Liver (tissue), 9 donors: ENCODE results near the gene ZSWIM6. TPM values are rescaled to one million over a fixed set of nuclear protein-coding genes. Genes with fewer than 3 reads are reported as not detected.

Experiments
- DNase-seq: peaks from one replicate; pipeline ENCODE4 v3.0.0-alpha.2; 2017; ENCODE audit warnings: low spot score
- H3K27ac ChIP-seq, 2 donors: one replicate each; pipeline ENCODE4 v1.7.0; 2013; ENCODE audit warnings: inconsistent platforms in 2 of 2, low read length in 2 of 2, control low read depth in 1 of 2, low read depth in 1 of 2, mild to moderate bottlenecking in 1 of 2
- H3K27me3 ChIP-seq, 4 donors: one replicate each; pipeline versions ENCODE4 v1.6.1 to v1.7.0; 2013; ENCODE audit warnings: low read length in 3 of 4, inconsistent platforms in 1 of 4, mild to moderate bottlenecking in 1 of 4, moderate library complexity in 1 of 4; ENCODE audit not compliant: control insufficient read depth in 4 of 4, insufficient read depth in 4 of 4
- H3K36me3 ChIP-seq, 4 donors: one replicate each; pipeline versions ENCODE4 v1.6.1 to v1.7.0; 2013; ENCODE audit warnings: low read length in 3 of 4, mild to moderate bottlenecking in 3 of 4, low read depth in 1 of 4, moderate library complexity in 1 of 4; ENCODE audit not compliant: control insufficient read depth in 4 of 4, insufficient read depth in 3 of 4
- H3K4me1 ChIP-seq, 4 donors: one replicate each; pipeline versions ENCODE4 v1.6.1 to v1.7.0; 2013; ENCODE audit warnings: low read length in 3 of 4, mild to moderate bottlenecking in 3 of 4, moderate library complexity in 1 of 4; ENCODE audit not compliant: control insufficient read depth in 4 of 4, insufficient read depth in 4 of 4
- H3K4me3 ChIP-seq, 3 donors: one replicate each; pipeline versions ENCODE4 v1.6.1 to v1.7.0; 2013; ENCODE audit warnings: low read length in 3 of 3, control low read depth in 1 of 3, low read depth in 1 of 3, mild to moderate bottlenecking in 1 of 3
- H3K9ac ChIP-seq, 2 donors: one replicate each; pipeline ENCODE4 v1.7.0; 2013; ENCODE audit warnings: low read length in 2 of 2, mild to moderate bottlenecking in 2 of 2, moderate library complexity in 2 of 2, control low read depth in 1 of 2, low read depth in 1 of 2
- H3K9me3 ChIP-seq, 4 donors: one replicate each; pipeline versions ENCODE4 v1.6.1 to v1.7.0; 2013; ENCODE audit warnings: low read length in 3 of 4; ENCODE audit not compliant: control insufficient read depth in 4 of 4
- EGR1 ChIP-seq, 2 donors: IDR thresholded peaks; 2 replicates each; pipeline ENCODE4 v1.6.1; 2016 to 2018; ENCODE audit warnings: antibody characterized with exemption in 2 of 2, low read depth in 2 of 2
- FOXA1 ChIP-seq: IDR thresholded peaks from 2 replicates; pipeline ENCODE4 v1.6.1; 2016; ENCODE audit warnings: antibody characterized with exemption
- FOXA2 ChIP-seq: IDR thresholded peaks from 2 replicates; pipeline ENCODE4 v1.6.1; 2016; ENCODE audit warnings: antibody characterized with exemption
- GABPA ChIP-seq, 2 donors: IDR thresholded peaks in 1 of 2; conservative IDR thresholded peaks in 1 of 2; 2 replicates each; pipeline ENCODE4 v1.6.1; 2016; ENCODE audit warnings: antibody characterized with exemption in 2 of 2, mild to moderate bottlenecking in 1 of 2, moderate library complexity in 1 of 2
- HNF4A ChIP-seq, 2 donors: conservative IDR thresholded peaks; 2 replicates each; pipeline ENCODE4 v1.6.1; 2016; ENCODE audit warnings: antibody characterized with exemption in 2 of 2, mild to moderate bottlenecking in 2 of 2
- HNF4G ChIP-seq: IDR thresholded peaks from 2 replicates; pipeline ENCODE4 v1.6.1; 2016; ENCODE audit warnings: antibody characterized with exemption
- JUND ChIP-seq, 2 donors: IDR thresholded peaks; 2 replicates each; pipeline ENCODE4 v1.6.1; 2016; ENCODE audit warnings: antibody characterized with exemption in 2 of 2
- NR2F2 ChIP-seq: IDR thresholded peaks from 2 replicates; pipeline ENCODE4 v1.6.1; 2016; ENCODE audit warnings: antibody characterized with exemption
- RAD21 ChIP-seq, 2 donors: IDR thresholded peaks; 2 replicates each; pipeline ENCODE4 v1.6.1; 2016; ENCODE audit warnings: antibody characterized with exemption in 2 of 2, mild to moderate bottlenecking in 2 of 2
- RXRA ChIP-seq, 2 donors: IDR thresholded peaks; 2 replicates each; pipeline ENCODE4 v1.6.1; 2017 to 2018; ENCODE audit warnings: antibody characterized with exemption in 2 of 2, mild to moderate bottlenecking in 1 of 2
- SP1 ChIP-seq: IDR thresholded peaks from 2 replicates; pipeline ENCODE4 v1.6.1; 2018; ENCODE audit warnings: antibody characterized with exemption, mild to moderate bottlenecking
- TAF1 ChIP-seq: conservative IDR thresholded peaks from 2 replicates; pipeline ENCODE4 v1.6.1; 2016; ENCODE audit warnings: antibody characterized with exemption, mild to moderate bottlenecking
- YY1 ChIP-seq: IDR thresholded peaks from 2 replicates; pipeline ENCODE4 v1.6.1; 2016; ENCODE audit warnings: antibody characterized with exemption, mild to moderate bottlenecking
- WGBS: extraction: QIAGEN DNeasy Blood & Tissue Kit; methylation state at CpG from one replicate; pipeline ENCODE4 v1.1.7; 2013; 5-methylcytosine and 5-hydroxymethylcytosine counted together
- polyA plus RNA-seq, 2 donors: library from polyadenylated mRNA; stranded (reverse) in 1 of 2; unstranded in 1 of 2; fragments of 200-250 nt in 1 of 2; fragments of >200 nt in 1 of 2; fragmentation: Nextera tagmentation in 1 of 2; extraction: Ambion mirVana in 1 of 2; gene quantifications; one replicate each; pipeline versions ENCODE4 v1.2.1 to v1.2.3, GENCODE V29; 2013 to 2015
- total RNA-seq, 2 donors: library from RNA; depleted of rRNA; stranded (reverse); fragments of >200 nt; gene quantifications; one replicate each; pipeline ENCODE4 v1.2.3, GENCODE V29; 2014
- TF ChIP-seq, protein P1 (sequence below): IDR thresholded peaks from 2 replicates; pipeline ENCODE4 v1.6.1; 2016; ENCODE audit warnings: antibody characterized with exemption
- TF ChIP-seq, protein P2 (sequence below): IDR thresholded peaks from 2 replicates; pipeline ENCODE4 v1.6.1; 2016; ENCODE audit warnings: antibody characterized with exemption, mild to moderate bottlenecking
- TF ChIP-seq, protein P3 (sequence below): IDR thresholded peaks from 2 replicates; pipeline ENCODE4 v1.6.1; 2016; ENCODE audit warnings: antibody characterized with exemption
- TF ChIP-seq, protein P4 (sequence below): fragments of 150-350 bp; IDR thresholded peaks from 2 replicates; pipeline ENCODE4 v1.5.1; 2017; ENCODE audit warnings: improper control_type of control experiment, low read depth, low read length; ENCODE audit not compliant: missing input control
- TF ChIP-seq, protein P5 (sequence below): IDR thresholded peaks from 2 replicates; pipeline ENCODE4 v1.6.1; 2016; ENCODE audit warnings: antibody characterized with exemption
- donor health status: healthy.
- donor health status: healthy.
- donor health status: healthy.
- donor health status: healthy.
- donor health status: healthy.

ZSWIM6 gene
- total and polyA plus RNA-seq, 4 donors = 1.3 to 5.2 (median 3.3) TPM

DNA sequence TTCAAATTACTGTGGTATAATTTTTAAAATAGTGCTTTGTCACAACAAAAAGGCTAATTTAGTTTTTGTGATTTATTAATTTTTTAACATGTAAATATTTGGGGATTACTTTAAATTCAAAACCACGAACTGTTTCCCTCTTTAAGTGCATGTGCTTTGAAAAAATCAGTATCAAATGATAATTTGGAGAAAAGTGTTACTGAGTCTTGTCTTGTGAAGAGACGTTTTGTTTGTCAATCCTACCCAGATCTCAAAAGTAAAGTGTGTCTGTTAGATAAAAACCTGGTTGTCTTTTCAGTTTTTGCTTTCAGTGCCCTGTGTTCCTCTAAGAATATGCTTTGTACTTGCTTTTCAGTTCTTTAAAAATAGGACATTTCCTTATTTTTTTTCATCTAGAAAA is 7.7 kb downstream of the ZSWIM6 start:
- H3K27me3 ChIP-seq = no peaks in the 10 kb centered on the region
- H3K9me3 ChIP-seq = no peaks in the 10 kb centered on the region
- H3K4me3 ChIP-seq = no peak overlapping the region
- peaks cover 0 to 2% (median 0%) of the 10 kb centered on the region in 4 donors for H3K36me3 ChIP-seq
- WGBS = 67% methylated on average over 2 of the region's 2 CpGs
- H3K9ac ChIP-seq = no peak overlapping the region
- no peak for DNase-seq
- TF ChIP-seq GABPA (IDR thresholded peaks at IDR 0.05 in 1 of 2, conservative IDR thresholded peaks at IDR 0.05 in 1 of 2) (no peak), JUND (IDR thresholded peaks at IDR 0.05) (no peak), FOXA1 (no peak), NR2F2 (no peak), TAF1 (no peak), SP1 (no peak), RAD21 (IDR thresholded peaks at IDR 0.05) (no peak), FOXA2 (no peak), EGR1 (IDR thresholded peaks at IDR 0.05; ENCODE audit: low read depth in 2 of 2) (no peak), HNF4A (conservative IDR thresholded peaks at IDR 0.05) (no peak), RXRA (IDR thresholded peaks at IDR 0.05) (no peak), HNF4G (no peak), YY1 (no peak)
- TF ChIP-seq, protein P1, sequence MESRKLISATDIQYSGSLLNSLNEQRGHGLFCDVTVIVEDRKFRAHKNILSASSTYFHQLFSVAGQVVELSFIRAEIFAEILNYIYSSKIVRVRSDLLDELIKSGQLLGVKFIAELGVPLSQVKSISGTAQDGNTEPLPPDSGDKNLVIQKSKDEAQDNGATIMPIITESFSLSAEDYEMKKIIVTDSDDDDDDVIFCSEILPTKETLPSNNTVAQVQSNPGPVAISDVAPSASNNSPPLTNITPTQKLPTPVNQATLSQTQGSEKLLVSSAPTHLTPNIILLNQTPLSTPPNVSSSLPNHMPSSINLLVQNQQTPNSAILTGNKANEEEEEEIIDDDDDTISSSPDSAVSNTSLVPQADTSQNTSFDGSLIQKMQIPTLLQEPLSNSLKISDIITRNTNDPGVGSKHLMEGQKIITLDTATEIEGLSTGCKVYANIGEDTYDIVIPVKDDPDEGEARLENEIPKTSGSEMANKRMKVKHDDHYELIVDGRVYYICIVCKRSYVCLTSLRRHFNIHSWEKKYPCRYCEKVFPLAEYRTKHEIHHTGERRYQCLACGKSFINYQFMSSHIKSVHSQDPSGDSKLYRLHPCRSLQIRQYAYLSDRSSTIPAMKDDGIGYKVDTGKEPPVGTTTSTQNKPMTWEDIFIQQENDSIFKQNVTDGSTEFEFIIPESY = no peak
- TF ChIP-seq, protein P2, sequence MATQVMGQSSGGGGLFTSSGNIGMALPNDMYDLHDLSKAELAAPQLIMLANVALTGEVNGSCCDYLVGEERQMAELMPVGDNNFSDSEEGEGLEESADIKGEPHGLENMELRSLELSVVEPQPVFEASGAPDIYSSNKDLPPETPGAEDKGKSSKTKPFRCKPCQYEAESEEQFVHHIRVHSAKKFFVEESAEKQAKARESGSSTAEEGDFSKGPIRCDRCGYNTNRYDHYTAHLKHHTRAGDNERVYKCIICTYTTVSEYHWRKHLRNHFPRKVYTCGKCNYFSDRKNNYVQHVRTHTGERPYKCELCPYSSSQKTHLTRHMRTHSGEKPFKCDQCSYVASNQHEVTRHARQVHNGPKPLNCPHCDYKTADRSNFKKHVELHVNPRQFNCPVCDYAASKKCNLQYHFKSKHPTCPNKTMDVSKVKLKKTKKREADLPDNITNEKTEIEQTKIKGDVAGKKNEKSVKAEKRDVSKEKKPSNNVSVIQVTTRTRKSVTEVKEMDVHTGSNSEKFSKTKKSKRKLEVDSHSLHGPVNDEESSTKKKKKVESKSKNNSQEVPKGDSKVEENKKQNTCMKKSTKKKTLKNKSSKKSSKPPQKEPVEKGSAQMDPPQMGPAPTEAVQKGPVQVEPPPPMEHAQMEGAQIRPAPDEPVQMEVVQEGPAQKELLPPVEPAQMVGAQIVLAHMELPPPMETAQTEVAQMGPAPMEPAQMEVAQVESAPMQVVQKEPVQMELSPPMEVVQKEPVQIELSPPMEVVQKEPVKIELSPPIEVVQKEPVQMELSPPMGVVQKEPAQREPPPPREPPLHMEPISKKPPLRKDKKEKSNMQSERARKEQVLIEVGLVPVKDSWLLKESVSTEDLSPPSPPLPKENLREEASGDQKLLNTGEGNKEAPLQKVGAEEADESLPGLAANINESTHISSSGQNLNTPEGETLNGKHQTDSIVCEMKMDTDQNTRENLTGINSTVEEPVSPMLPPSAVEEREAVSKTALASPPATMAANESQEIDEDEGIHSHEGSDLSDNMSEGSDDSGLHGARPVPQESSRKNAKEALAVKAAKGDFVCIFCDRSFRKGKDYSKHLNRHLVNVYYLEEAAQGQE = no peak
- TF ChIP-seq, protein P3, sequence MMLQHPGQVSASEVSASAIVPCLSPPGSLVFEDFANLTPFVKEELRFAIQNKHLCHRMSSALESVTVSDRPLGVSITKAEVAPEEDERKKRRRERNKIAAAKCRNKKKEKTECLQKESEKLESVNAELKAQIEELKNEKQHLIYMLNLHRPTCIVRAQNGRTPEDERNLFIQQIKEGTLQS = no peak
- TF ChIP-seq, protein P4, sequence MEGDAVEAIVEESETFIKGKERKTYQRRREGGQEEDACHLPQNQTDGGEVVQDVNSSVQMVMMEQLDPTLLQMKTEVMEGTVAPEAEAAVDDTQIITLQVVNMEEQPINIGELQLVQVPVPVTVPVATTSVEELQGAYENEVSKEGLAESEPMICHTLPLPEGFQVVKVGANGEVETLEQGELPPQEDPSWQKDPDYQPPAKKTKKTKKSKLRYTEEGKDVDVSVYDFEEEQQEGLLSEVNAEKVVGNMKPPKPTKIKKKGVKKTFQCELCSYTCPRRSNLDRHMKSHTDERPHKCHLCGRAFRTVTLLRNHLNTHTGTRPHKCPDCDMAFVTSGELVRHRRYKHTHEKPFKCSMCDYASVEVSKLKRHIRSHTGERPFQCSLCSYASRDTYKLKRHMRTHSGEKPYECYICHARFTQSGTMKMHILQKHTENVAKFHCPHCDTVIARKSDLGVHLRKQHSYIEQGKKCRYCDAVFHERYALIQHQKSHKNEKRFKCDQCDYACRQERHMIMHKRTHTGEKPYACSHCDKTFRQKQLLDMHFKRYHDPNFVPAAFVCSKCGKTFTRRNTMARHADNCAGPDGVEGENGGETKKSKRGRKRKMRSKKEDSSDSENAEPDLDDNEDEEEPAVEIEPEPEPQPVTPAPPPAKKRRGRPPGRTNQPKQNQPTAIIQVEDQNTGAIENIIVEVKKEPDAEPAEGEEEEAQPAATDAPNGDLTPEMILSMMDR = no peak
- TF ChIP-seq, protein P5, sequence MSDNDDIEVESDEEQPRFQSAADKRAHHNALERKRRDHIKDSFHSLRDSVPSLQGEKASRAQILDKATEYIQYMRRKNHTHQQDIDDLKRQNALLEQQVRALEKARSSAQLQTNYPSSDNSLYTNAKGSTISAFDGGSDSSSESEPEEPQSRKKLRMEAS = no peak
- peaks cover 6 to 36% (median 20%) of the 10 kb centered on the region in 4 donors for H3K4me1 ChIP-seq
- H3K27ac ChIP-seq = no peak overlapping the region
